Activated naive CD4-positive, alpha-beta T cell treated with anti-CD3 and anti-CD28 coated beads, Interleukin-2, amount 50 U/mL, for 72 hours (primary cell): Measurements from ENCODE around the gene GDF11. TPM values are rescaled to one million over a fixed set of nuclear protein-coding genes. Genes with fewer than 3 reads are reported as not detected.

Source experiments
- ATAC-seq, 2 donors: fragments of 150-1000 bp; cut with Tn5 transposase; 2 replicates each; pipeline ENCODE4 v1.10.0; 2021; ENCODE audit warnings: mild to moderate bottlenecking in 2 of 2, moderate library complexity in 2 of 2
- DNase-seq, 2 donors: peaks; one replicate each; pipeline ENCODE4 v3.0.0; 2021 to 2022; ENCODE audit warnings: low spot score in 2 of 2
- H3K27ac Mint-ChIP-seq, 2 donors: one replicate each; pipeline ENCODE4 v1.8.0; 2022; ENCODE audit warnings: mild to moderate bottlenecking in 2 of 2, mixed read lengths in 2 of 2
- H3K36me3 Mint-ChIP-seq, 2 donors: one replicate each; pipeline ENCODE4 v1.8.0; 2022; ENCODE audit warnings: mixed read lengths in 2 of 2
- H3K9me3 Mint-ChIP-seq, 2 donors: one replicate each; pipeline ENCODE4 v1.8.0; 2022; ENCODE audit warnings: mixed read lengths in 2 of 2
- total RNA-seq, 2 donors: library from RNA; stranded (reverse); gene quantifications; one replicate each; pipeline ENCODE4 v1.2.3, GENCODE V29; 2022

The GDF11 gene
- total RNA-seq, 2 donors from 2014 or later, result 5.9 to 12.0 TPM

- Mint-ChIP-seq H3K9me3 (no peaks in the 10 kb centered on the region), H3K36me3 (peaks cover 0 to 9% of the 10 kb centered on the region in 2 donors), H3K27ac (peak overlapping the region; percentile 79 to 93)
- DNase-seq, result no peak
- peak; percentile 47 to 54 for ATAC-seq
Measured at GRCh38 chr12:55729819-55730818, 12.8 kb upstream of the GDF11 start.

GRCh38 chr12:55732288-55732687 lies 10.6 kb upstream of the GDF11 start:
- Mint-ChIP-seq H3K27ac (peak overlapping the region in 1 of 2 donors; percentile 49), H3K36me3 (peaks cover 0 to 9% of the 10 kb centered on the region in 2 donors), H3K9me3 (no peaks in the 10 kb centered on the region)
- ATAC-seq (no peak), DNase-seq (peak in 1 of 2 donors; percentile 51)

- ATAC-seq (no peak), DNase-seq (peak in 1 of 2 donors; percentile 53)
- Mint-ChIP-seq H3K36me3 (peaks cover 0 to 9% of the 10 kb centered on the region in 2 donors), H3K9me3 (no peaks in the 10 kb centered on the region), H3K27ac (no peak overlapping the region)
Measured at GRCh38 chr12:55733021-55733555, 9.8 kb upstream of the GDF11 start.

GRCh38 chr12:55733858-55734257 lies 9.1 kb upstream of the GDF11 start:
- H3K9me3 Mint-ChIP-seq, result no peaks in the 10 kb centered on the region
- no peak for ATAC-seq
- peaks cover 0 to 9% of the 10 kb centered on the region in 2 donors for H3K36me3 Mint-ChIP-seq
- DNase-seq, result no peak
- H3K27ac Mint-ChIP-seq, result no peak overlapping the region

- Mint-ChIP-seq H3K36me3 (peaks cover 0 to 7% of the 10 kb centered on the region in 2 donors), H3K9me3 (no peaks in the 10 kb centered on the region), H3K27ac (peak overlapping the region in 1 of 2 donors; percentile 63)
- no peak for DNase-seq
- ATAC-seq, result no peak
Measured at GRCh38 chr12:55734595-55734994, 8.3 kb upstream of the GDF11 start.

GRCh38 chr12:55736076-55736475 lies 6.8 kb upstream of the GDF11 start:
- H3K36me3 Mint-ChIP-seq, result no peaks in the 10 kb centered on the region
- no peak overlapping the region for H3K27ac Mint-ChIP-seq
- no peaks in the 10 kb centered on the region for H3K9me3 Mint-ChIP-seq

GRCh38 chr12:55736780-55737580 lies 5.9 kb upstream of the GDF11 start:
- Mint-ChIP-seq H3K36me3 (no peaks in the 10 kb centered on the region), H3K9me3 (no peaks in the 10 kb centered on the region), H3K27ac (peak overlapping the region in 1 of 2 donors; percentile 10)
- DNase-seq, result peak in 1 of 2 donors; percentile 66
- ATAC-seq, result peak; percentile 55 to 70

More at GRCh38 chr12:55736076-55736475, 6.8 kb upstream of the GDF11 start:
- no peak for DNase-seq
- no peak for ATAC-seq

GRCh38 chr12:55737581-55738122 lies 5.3 kb upstream of the GDF11 start:
- no peak for DNase-seq
- H3K36me3 Mint-ChIP-seq, result no peaks in the 10 kb centered on the region
- H3K27ac Mint-ChIP-seq, result peak overlapping the region; percentile 79 to 86
- no peaks in the 10 kb centered on the region for H3K9me3 Mint-ChIP-seq
- ATAC-seq, result peak in 1 of 2 donors; percentile 19

GRCh38 chr12:55738123-55739024 lies 4.5 kb upstream of the GDF11 start:
- DNase-seq, result peak in 1 of 2 donors; percentile 93
- H3K27ac Mint-ChIP-seq, result peak overlapping the region; percentile 79 to 86
- peak; percentile 51 to 83 for ATAC-seq
- no peaks in the 10 kb centered on the region for H3K9me3 Mint-ChIP-seq
- H3K36me3 Mint-ChIP-seq, result no peaks in the 10 kb centered on the region

GRCh38 chr12:55739025-55739378 lies 3.9 kb upstream of the GDF11 start:
- ATAC-seq, result no peak
- Mint-ChIP-seq H3K27ac (no peak overlapping the region), H3K9me3 (no peaks in the 10 kb centered on the region), H3K36me3 (no peaks in the 10 kb centered on the region)
- no peak for DNase-seq

GRCh38 chr12:55741931-55742680 lies 816 bp upstream of the GDF11 start:
- no peaks in the 10 kb centered on the region for H3K36me3 Mint-ChIP-seq
- H3K9me3 Mint-ChIP-seq, result no peaks in the 10 kb centered on the region
- no peak for ATAC-seq
- DNase-seq, result no peak
- peak overlapping the region; percentile 18 to 51 for H3K27ac Mint-ChIP-seq

GRCh38 chr12:55743406-55744339 lies 751 bp downstream of the GDF11 start:
- DNase-seq, result peak in 1 of 2 donors; percentile 49
- H3K36me3 Mint-ChIP-seq, result no peaks in the 10 kb centered on the region
- peak overlapping the region; percentile 51 to 64 for H3K27ac Mint-ChIP-seq

GRCh38 chr12:55744340-55745030 lies 1.6 kb downstream of the GDF11 start:
- no peaks in the 10 kb centered on the region for H3K36me3 Mint-ChIP-seq
- no peak for ATAC-seq
- DNase-seq, result no peak
- peak overlapping the region; percentile 51 to 64 for H3K27ac Mint-ChIP-seq
- H3K9me3 Mint-ChIP-seq, result no peaks in the 10 kb centered on the region

More at GRCh38 chr12:55743406-55744339, 751 bp downstream of the GDF11 start:
- H3K9me3 Mint-ChIP-seq, result no peaks in the 10 kb centered on the region
- peak; percentile 50 to 66 for ATAC-seq
